Suprapubic skin (tissue), 4 donors: ENCODE measurements around the gene C6orf15.

Experiments
- EP300 ChIP-seq: sonication (generic); formaldehyde crosslinking; IDR thresholded peaks from one replicate; pipeline ENCODE4 v1.6.1; 2017; ENCODE audit warnings: antibody characterized with exemption
- POLR2A ChIP-seq, 2 donors: fragments of 450-650 bp; IDR thresholded peaks; one replicate each; pipeline ENCODE4 v1.6.1; 2017; ENCODE audit warnings: antibody characterized with exemption in 2 of 2, mild to moderate bottlenecking in 2 of 2, moderate library complexity in 2 of 2
- POLR2AphosphoS5 ChIP-seq, 3 donors: sonication (generic); formaldehyde crosslinking; IDR thresholded peaks; one replicate each; pipeline ENCODE4 v1.6.1; 2017; ENCODE audit warnings: antibody characterized with exemption in 3 of 3
- TF ChIP-seq, protein P1 (sequence below), 2 donors: fragments of 200-600 bp in 1 of 2; fragments of 450-650 bp in 1 of 2; sonication (generic) in 1 of 2; IDR thresholded peaks; one replicate each; pipeline ENCODE4 v1.5.1; 2016 to 2019; ENCODE audit warnings: antibody characterized with exemption in 2 of 2, mild to moderate bottlenecking in 1 of 2, moderate library complexity in 1 of 2

DNA sequence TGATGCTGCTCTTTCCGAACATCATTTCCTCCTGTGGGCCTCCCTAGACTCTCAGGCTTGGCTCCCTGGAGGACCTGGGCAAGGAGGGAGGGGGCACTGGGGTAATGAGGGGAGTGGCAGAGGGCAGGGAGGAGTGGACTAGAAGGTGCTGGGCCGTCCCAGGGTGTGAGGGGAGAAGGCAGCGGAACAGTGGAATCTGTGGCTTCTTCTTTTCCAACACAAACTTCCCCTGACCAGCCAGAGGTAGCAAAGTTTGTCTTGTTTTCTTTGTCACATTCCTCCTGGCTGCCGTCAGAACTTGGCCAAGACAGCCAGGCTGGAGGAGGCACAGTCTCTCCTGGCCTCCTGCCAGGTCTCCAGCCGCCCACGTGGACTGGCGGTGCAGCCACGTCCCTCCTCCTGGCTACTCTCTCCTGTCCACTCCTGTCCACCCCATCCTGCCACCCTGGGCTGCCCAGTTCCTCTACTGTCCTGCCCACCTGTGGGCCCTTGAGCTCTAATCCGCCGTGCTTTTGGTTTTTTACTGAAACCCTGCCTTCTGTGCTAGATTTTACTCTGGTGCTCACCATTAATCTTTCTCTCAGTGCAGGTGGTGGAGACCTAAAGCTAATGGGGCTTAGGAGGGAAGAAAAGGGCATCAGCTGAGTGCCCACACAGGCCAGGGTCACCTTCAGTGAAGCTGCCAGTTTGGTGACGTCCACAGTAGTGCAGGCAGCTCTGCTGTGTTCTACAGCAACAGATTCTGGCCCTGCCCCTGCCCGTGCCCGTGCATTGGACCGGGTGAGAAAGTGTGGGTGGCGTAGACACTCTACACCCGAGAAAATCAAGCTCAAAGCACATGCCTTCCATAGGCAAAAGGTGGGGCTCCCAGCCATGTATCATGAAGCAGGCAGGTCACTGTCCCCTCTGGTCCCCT lies 10.7 kb upstream of the C6orf15 start:
- TF ChIP-seq, protein P1, sequence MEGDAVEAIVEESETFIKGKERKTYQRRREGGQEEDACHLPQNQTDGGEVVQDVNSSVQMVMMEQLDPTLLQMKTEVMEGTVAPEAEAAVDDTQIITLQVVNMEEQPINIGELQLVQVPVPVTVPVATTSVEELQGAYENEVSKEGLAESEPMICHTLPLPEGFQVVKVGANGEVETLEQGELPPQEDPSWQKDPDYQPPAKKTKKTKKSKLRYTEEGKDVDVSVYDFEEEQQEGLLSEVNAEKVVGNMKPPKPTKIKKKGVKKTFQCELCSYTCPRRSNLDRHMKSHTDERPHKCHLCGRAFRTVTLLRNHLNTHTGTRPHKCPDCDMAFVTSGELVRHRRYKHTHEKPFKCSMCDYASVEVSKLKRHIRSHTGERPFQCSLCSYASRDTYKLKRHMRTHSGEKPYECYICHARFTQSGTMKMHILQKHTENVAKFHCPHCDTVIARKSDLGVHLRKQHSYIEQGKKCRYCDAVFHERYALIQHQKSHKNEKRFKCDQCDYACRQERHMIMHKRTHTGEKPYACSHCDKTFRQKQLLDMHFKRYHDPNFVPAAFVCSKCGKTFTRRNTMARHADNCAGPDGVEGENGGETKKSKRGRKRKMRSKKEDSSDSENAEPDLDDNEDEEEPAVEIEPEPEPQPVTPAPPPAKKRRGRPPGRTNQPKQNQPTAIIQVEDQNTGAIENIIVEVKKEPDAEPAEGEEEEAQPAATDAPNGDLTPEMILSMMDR (IDR thresholded peaks at IDR 0.05): no peak
- no peak for TF ChIP-seq EP300
- no peak for TF ChIP-seq POLR2A (IDR thresholded peaks at IDR 0.05)
- no peak for TF ChIP-seq POLR2AphosphoS5 (IDR thresholded peaks at IDR 0.05)
